Kasumi-1 (cell line): Measurements from ENCODE around the gene SLC6A8.
A peak's percentile ranks its signal among the peaks of the same experiment; 100 is the strongest.
"Not testable (repeated sequence)": the region's sequence is repeated elsewhere in the genome, so short reads cannot be mapped to it uniquely, and the experiment has no call there.

Experiments
- DNase-seq, 2 experiments: peaks; one replicate each; lab custom pipeline; 2025; lab: John Stamatoyannopoulos, UW

The SLC6A8 gene

DNA sequence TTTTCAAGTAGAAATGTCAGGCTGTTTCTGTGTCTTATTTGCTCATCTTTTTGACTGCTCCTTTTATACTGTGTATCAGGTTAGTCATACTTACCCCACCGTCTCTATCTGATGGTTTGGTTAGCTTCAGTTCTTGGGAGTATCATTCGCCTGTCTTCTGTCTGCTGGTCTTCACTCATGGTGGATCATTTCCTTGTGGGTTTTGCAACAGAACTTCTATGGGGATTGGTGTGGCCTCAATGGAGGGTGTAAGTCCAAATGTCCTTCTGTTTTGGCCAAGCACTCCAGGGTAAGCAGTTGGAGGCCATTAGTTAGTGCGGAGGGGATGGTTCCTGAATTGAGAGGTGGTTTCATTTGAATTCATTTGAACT, 44.1 kb downstream of the SLC6A8 start:
- DNase-seq, result no peak

DNA sequence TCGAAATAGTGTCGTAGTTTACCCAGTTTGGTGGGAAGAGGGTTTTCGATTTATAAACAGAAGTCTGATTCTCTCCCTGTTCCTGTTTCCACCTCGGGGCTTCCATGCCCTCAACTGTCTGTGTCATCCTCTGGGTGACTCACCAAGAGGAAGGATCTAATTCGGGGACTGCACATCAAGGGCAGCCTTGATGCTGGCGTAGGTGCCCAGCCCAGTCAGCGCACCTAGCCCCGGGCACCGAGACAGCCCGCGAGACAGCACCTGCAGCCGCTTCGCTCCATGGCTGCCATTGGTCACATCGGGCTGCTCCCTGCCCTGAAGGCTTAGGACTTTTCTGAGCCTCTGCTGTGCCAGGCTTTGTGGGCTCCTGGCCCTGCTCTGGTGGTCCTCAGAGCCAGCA, 44.7 kb downstream of the SLC6A8 start:
- DNase-seq, result peak; percentile 12 to 21

DNA sequence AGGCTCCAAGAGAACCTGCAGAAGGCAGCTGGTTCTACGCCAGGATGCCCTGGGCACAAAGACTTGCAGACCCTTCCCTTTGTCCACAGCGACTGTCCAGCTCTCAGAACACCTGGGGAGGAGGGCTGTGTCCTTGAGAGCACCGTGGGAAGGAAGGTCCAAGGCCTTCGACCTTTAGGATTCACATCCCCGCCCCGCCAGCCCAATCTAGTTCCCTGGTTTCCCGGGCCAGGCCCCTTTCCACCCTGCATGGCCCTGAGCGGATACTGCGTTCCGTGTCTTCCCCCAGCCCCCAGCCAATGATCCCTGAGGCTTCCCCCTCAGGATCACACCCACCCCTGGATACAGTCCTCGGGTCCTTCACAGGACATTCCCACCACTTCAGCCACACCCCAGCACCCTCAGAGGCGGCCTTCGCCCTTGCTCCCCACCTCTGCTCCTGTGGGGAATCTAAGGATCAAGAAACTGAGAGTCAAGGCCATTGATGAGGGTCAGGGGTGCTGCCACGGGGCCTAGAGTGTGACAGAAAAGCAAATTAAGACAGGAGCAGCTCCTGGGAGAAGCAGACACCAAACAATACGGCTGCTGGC, 46.0 kb downstream of the SLC6A8 start:
- no peak for DNase-seq

DNA sequence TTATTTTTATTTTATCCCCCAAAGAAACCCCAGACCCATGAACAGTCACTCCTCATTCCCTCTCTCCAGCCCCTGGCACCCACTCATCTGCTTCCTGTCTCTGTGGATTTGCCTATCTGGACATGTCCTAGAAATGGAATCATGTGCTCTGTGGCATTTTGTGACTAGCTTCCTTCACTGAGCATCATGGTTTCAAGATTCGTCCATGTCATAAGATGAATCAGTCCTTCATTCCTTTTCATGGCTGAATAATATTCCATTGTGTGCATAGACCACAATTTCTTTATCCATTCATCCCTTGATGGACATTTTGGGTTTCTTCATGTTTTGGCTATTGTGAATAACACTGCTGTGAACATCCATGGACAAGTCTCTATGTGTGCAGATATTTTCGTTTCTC, 47.1 kb downstream of the SLC6A8 start:
- no peak for DNase-seq

DNA sequence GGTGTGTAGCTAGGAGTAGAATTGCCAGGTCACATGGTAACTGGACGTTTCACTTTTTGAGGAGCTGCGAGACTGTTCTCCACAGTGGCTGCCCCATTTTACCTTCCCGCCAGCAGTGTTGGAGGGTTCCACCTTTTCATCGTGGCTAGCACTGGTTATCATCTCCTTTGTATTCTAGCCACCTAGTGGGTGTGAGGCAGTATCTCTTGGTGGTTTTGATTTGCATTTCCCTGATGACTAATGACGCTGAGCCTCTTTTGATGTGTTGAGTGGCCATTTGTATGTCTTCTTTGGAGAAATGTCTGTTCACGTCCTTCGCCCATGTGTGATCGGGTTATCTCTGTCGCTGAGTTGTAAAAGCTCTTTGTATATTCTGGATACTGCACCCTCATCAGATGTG, 47.5 kb downstream of the SLC6A8 start:
- DNase-seq, result no peak

DNA sequence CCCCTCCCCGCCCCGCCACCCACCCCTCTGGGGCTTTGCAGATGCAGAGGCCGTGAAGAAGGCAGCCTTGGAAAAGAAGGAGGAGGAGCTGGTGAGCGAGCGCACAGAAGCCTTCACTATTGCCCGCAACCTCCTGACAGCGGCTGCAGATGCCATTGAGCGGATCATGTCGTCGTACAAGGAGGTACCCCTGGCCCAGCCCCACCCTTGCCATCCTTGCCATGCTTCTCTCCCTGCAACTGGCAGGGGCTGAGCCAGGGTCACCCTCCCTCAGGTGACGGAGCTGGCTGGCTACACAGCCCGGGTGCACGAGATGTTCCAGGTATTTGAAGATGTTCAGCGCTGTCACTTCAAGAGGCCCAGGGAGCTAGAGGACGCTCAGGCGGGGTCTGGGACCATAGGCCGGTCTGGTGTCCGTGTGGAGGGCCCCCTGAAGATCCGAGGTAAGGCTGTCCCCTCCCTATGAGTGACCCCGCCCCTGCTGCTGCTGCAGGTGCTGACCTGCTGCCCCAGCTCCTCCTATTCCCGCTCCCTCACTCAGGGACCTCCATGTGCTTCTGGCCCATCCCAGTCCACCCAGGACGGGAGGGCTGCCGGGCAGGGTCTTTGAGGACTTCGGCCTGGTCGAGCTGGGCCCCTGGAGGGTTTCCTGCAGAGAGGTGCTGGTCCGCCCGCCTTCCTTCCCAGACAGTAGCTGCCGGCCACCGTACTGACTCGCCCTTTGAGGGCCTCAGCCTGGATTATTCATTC, 48.5 kb downstream of the SLC6A8 start:
- DNase-seq, result no peak

DNA sequence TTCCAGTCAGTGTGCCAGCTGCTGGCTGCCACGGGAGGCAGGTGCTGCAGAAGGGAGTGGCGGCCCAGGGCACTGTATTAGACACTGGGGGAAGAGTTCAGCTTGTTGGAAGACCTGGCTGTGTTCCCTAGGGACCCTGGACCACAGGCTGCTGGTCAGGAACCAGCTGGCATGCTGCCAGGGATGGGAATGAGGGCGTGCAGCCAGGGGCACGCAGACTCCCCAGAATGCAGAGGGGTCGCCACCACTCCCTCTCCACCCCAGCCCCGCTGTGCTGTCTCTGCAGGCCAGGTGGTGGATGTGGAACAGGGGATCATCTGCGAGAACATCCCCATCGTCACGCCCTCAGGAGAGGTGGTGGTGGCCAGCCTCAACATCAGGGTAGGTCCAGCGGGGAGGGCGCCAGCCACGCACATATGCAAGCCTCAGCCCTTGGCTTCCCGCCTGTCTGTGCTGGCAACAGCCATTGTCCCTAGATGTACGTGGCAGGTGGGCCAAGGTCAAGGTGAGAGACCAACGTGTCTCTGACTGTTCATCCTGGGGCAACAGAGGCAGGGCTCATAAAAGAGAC, 49.2 kb downstream of the SLC6A8 start:
- no peak for DNase-seq

DNA sequence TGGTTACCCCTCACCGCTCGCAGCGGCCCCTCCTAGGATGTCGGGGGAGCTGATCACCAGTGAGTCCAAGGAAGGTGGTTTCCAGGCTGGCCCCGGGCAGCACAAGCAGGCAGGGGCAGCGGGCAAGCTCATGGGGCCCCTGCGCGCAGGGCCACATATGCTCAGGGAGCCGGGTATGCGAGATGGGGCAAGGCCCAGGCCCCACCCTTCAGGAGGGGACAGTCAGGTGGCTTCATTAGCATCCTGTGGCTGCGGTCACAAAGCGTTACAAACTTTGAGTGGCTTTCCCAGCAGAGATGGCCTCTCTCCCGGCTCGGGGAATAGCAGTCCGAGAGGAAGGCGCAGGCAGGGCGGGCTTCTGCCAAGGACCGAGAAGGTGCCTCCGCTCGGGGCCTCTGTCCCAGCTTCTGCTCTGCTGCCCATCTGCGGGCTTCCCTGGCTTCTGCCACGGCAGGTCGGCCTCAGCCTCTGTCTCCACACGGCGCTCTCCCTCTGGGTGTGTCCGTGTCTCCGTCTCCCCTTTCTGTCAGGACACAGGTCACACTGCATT, 50.4 kb downstream of the SLC6A8 start:
- no peak for DNase-seq

DNA sequence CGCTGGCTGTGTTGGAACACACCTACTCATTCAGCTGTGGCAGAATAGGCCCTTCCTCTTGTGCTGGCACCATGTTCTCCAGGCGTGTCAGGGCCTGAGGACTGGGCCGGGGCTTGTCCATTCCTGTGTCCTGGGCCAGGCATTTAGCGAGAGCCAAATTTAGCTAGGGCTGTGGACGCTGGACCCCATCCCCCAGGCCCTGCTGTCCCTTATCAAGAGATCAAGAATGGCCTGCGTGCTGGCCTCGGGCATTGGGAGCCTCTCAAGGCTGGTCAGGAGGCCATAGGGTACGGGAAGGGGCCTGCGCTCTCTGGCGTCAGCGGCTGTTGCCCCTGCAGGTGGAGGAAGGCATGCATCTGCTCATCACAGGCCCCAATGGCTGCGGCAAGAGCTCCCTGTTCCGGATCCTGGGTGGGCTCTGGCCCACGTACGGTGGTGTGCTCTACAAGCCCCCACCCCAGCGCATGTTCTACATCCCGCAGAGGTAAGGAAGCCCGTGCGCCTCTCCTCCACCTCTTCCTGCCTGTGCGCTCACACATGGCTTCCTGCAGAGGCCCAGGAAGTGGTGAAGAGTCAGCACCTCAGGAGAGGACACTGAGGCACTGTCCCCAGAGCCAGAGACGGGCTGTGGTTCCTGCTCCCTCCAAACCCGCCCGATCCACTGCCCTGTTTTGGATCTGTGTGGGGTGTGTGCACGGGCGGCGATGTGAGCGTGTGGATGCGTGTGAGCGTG, 52.2 kb downstream of the SLC6A8 start:
- no peak for DNase-seq

DNA sequence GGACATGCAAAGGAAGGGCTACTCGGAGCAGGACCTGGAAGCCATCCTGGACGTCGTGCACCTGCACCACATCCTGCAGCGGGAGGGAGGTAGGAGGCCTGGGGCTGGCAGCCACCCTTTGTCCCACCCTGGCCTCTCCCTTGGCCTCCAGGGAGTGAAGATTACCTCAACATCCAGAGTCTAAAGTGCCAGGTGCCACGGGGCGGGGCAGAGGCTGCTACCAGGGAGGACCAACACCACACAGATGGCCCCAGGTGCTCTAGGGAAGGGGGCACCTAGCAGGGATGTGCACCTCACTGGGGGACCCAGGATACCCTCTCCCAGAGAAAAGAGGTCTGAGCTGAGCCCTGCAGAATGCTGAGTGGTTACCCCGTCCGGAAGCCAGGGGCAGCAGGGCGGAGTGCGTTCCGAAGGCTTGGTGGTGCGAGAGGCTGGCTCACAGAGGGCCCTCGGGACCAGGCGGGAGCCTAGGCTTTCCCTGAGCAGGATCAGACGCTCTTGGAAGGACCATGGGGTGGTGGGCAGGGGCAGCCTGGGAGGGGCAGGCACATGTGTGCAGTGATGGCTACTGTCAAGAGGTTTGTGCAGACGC, 53.0 kb downstream of the SLC6A8 start:
- DNase-seq, result no peak

DNA sequence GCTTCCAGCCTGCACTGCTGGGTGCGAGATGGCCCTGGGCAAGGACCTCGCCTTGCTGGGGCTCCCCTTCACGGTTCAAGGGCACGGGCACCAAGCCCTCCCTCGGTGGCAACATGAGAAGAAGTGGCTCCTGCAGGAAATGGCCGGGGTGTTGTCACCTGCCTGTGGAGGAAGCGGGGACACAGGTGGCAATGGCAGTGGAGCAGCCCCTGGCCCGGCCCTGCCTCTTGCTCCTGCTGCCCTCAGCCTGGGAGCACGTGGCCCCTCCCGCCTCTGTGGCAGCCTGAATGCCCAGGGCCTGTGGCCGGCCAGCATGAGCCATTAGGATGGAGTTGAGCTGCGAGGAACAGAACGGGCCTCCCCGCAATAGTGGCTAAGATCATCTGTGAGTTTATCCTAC, 53.7 kb downstream of the SLC6A8 start:
- no peak for DNase-seq

DNA sequence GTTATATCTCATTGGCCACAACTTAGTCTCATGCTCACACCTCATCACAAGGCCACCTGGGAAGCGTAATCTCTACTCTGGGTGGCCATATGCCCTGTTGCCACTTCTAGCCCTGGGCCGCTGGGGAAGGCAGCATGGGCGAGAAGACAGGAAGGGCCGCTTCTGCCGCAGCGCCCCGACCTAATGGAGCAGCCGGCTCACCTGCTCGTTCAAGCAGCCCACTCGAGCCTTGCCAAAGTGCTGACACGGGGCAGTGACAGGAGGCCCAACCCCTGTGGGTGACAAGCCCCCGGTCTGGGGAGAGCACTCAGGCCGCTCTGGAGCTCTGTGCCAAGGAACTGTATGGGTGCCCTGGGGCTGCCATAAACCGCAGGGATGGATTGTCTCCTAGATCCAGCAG, 54.4 kb downstream of the SLC6A8 start:
- not testable (repeated sequence) for DNase-seq

DNA sequence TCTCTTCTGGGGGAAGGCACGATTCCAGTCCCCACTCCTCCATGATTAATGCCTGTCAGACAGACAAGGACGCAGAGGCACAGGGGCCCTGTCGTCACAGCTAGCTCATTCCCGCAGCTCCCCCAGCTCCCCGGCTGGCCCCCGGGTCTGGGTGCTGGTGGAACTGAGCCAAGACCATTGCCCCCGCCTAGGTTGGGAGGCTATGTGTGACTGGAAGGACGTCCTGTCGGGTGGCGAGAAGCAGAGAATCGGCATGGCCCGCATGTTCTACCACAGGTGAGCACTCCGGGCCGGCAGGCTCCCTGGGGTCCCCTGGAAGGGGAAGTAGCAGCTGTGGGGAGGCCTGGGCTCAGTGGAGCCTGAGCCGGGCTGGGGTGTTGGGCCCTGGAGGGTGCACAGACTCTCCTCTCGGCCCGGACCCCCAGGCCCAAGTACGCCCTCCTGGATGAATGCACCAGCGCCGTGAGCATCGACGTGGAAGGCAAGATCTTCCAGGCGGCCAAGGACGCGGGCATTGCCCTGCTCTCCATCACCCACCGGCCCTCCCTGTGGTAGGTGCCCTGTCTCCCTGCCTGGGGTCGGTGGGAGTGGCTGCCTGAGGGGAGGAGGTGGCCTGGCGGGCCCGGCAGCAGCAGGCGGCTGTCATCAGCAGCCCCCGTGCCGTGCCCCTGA, 55.2 kb downstream of the SLC6A8 start:
- DNase-seq, result not testable (repeated sequence)

DNA sequence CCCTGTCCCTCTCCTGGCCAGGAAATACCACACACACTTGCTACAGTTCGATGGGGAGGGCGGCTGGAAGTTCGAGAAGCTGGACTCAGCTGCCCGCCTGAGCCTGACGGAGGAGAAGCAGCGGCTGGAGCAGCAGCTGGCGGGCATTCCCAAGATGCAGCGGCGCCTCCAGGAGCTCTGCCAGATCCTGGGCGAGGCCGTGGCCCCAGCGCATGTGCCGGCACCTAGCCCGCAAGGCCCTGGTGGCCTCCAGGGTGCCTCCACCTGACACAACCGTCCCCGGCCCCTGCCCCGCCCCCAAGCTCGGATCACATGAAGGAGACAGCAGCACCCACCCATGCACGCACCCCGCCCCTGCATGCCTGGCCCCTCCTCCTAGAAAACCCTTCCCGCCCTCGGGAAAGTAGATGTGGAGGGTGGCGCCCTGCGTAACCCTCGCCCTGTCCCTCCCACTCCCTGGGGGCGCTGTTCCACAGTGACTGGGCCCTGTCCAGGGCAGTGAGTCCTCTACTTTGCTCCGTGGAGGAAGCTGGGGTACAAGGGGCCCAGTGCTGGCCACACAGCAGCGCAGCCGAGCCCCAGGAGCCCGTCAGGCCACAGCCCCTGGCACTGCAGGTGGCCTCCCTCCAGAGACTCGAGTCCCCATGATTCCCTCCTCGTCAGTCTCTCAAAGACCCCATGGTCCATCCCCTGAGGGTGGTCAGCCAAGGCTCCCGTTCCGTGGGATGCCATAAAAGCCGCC, 55.9 kb downstream of the SLC6A8 start:
- DNase-seq, result not testable (repeated sequence)

DNA sequence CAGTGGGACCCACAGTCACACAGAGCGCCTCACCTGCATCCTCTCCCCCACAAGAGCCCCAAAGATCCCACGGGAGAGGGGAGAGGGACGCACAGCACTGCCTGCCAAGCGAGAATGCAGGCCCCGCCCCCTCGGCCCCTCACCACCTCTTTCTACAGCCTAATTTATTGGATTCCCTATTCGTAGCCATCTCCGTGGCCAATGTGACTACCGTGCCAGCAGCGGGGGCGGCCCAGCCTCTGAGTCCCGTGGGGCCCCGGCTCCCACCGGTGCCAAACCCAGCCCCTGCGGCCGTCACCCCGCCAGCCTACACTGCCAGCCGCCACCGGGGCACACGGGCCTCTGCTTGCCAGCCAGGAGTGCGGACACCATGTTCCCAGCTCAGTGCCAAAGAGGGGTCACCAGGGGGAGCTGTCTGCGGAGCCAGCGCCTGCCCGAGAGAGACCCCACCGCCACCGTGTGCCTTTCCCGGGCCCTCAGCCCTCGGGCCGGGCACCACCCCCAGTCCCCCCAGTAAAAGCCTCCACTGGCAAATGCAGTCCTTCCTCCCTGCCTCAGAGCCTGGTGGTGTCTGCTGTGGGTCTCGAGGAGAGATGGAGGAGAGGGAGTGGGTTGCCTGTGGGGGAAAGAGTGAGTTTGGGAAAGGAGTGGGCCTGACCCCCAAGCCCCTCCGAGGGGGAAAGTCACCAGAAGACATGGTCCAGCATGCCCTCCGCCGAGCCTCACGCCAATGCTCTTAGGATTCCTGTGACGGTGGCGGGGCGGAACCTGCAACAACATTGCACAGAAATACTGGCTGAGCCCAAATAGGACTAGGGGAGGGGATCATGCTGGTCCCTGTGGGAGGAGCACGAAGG, 56.7 kb downstream of the SLC6A8 start:
- no peak for DNase-seq

DNA sequence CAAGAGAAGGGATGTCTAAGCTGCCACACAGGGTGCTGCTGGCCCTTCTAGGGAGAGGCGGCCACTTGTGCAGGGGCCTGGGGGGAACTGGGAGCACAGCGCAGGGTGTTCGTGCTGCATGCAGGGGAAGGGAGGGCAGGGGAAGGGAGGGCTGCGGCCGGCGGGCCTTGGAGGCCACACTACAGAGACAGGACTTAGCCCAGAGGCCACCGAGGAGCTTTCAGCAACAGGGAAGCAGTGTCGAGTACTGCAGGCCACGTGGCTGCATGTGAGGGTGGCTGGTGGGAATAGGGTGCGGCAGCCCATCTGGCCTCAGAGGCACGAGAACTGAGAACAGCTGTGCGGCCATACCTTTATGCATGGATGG, 57.3 kb downstream of the SLC6A8 start:
- DNase-seq, result not testable (repeated sequence)
